GM12873 (cell line): ENCODE results near the gene FLNC.

Source experiments
- CTCF ChIP-seq: IDR thresholded peaks from 2 replicates; pipeline ENCODE4 v1.5.1; 2012; ENCODE audit warnings: low read depth, mild to moderate bottlenecking, moderate library complexity, low read length, control low read depth; ENCODE audit not compliant: insufficient read depth; ENCODE audit errors: missing control alignments

Gene FLNC

GRCh38 chr7:128890306-128891109 is 60.3 kb downstream of the FLNC start:
- TF ChIP-seq CTCF = no peak

- TF ChIP-seq CTCF = no peak
These were observed 61.1 kb downstream of the FLNC start for GRCh38 chr7:128891110-128891941.

DNA sequence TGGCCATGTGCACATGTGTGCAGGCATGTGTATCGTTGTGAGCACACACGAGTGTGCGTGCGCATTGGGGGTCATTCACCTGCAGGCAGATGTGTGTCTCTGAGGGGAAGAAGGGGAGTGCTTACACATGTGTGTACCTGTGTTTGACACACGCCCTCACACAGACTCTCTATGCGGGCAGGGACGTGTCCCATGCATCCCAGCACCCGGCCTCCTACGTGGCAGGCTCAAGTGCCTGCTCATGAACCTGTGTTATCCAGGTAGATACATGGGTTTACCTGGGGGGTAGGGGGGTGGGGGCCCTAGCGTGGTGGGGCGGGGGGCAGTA is 61.7 kb downstream of the FLNC start:
- TF ChIP-seq CTCF = no peak

GRCh38 chr7:128892521-128893250 is 62.5 kb downstream of the FLNC start:
- TF ChIP-seq CTCF = no peak

DNA sequence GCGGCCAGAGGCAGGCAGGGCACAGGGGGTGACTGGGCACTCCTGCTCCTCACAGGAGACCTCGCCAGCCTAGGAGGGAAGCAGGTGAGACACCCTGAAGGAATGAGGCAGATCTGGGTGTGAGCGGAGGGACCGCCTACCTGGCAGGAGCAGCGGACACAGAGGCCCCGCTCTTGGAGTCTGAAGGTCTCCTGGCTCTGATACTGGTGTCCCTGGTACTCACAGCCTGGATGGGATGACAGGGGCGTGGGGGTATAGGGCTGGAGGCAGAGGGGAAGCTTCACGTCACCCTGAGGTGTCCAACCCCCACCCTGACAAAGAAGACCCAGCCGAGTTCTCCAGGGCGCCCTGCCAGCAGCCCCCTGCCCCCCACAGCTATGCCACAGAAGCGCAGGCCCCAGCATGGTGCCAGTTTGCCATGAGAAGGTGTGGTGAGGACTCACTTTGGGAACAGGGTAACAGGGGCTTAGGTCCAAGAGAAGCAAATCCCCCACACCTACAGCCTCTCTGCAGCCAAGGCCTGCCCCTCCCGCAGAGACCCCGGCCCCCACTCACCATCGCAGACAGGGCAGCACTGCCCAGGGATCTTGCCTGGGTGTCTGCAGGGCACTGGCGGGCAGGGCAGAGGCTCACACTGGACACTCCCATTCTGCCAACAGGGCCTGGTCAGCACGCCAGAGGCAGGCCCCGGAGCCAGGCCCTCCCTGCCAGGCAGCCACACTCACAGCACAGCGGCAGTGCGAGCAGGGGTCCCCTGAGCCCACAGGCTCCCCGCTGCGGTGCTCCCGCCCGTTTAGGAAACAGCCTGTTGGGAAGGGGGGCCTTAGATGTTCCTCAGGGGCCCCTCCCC is 63.3 kb downstream of the FLNC start:
- no peak for TF ChIP-seq CTCF

- TF ChIP-seq CTCF = no peak
These were observed 63.9 kb downstream of the FLNC start for GRCh38 chr7:128894101-128894440.

DNA sequence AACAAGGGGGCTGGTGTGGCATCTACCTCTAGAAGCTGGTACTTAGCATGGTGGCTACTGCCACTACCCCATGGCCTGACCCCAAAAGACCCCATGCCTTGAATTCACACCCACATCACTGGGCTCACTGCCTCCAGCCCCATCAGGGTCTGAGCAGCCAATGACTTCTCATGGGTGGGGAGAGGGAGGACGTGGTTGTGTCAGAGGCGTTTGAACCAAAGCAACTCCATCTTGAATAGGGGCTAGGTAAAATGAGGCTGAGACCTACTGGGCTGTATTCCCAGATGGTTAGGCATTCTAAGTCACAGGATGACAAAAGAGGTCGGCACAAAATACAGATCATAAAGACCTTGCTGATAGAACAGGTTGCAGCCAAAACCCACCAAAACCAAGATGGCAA is 65.1 kb downstream of the FLNC start:
- no peak for TF ChIP-seq CTCF
